Type B pancreatic cell (in vitro differentiated cells): Measurements from ENCODE around the gene MYO10. TPM values are rescaled to one million over a fixed set of nuclear protein-coding genes. Genes with fewer than 3 reads are reported as not detected.
A peak's percentile ranks its signal among the peaks of the same experiment; 100 is the strongest.

Source experiments
- DNase-seq: peaks from one replicate; pipeline ENCODE4 v3.0.0; 2021; ENCODE audit warnings: mixed read lengths; ENCODE audit not compliant: unreplicated experiment; ENCODE audit errors: extremely low spot score
- H3K27ac Mint-ChIP-seq: 2 replicates; pipeline ENCODE4 v1.8.0; 2021; ENCODE audit warnings: mild to moderate bottlenecking, mixed read lengths
- H3K27me3 Mint-ChIP-seq: 2 replicates; pipeline ENCODE4 v1.8.0; 2021; ENCODE audit warnings: mixed read lengths
- H3K36me3 Mint-ChIP-seq: 2 replicates; pipeline ENCODE4 v1.8.0; 2021; ENCODE audit warnings: mixed read lengths
- H3K4me1 Mint-ChIP-seq: one replicate; pipeline ENCODE4 v1.8.0; 2021; ENCODE audit warnings: mixed read lengths; ENCODE audit not compliant: unreplicated experiment
- H3K4me3 Mint-ChIP-seq: 2 replicates; pipeline ENCODE4 v1.8.0; 2021; ENCODE audit warnings: mild to moderate bottlenecking, mixed read lengths
- H3K9me3 Mint-ChIP-seq: 2 replicates; pipeline ENCODE4 v1.8.0; 2021; ENCODE audit warnings: mixed read lengths
- CTCF ChIP-seq: fragments of 200-600 bp; sonication (generic); conservative IDR thresholded peaks from 2 replicates; pipeline ENCODE4 v1.5.0; 2021; ENCODE audit warnings: antibody characterized with exemption, mild to moderate bottlenecking
- total RNA-seq: library from RNA; stranded (reverse); gene quantifications from 2 replicates; pipeline ENCODE4 v1.2.1, GENCODE V29; 2021; ENCODE audit warnings: low replicate concordance

MYO10 gene
- total RNA-seq, 1 donor from 2014 or later, result 52.5 TPM

GRCh38 chr5:16853518-16853917 lies 82.6 kb downstream of the MYO10 start:
- no peak for DNase-seq
- no peaks in the 10 kb centered on the region for H3K27me3 Mint-ChIP-seq
- TF ChIP-seq CTCF, result no peak
- peaks cover 39% of the 10 kb centered on the region for H3K4me1 Mint-ChIP-seq
- H3K36me3 Mint-ChIP-seq, result peaks cover 3% of the 10 kb centered on the region
- H3K4me3 Mint-ChIP-seq, result no peak overlapping the region
- H3K27ac Mint-ChIP-seq, result peak overlapping the region; percentile 15
- H3K9me3 Mint-ChIP-seq, result no peaks in the 10 kb centered on the region

GRCh38 chr5:16852251-16853005 lies 83.7 kb downstream of the MYO10 start:
- H3K27ac Mint-ChIP-seq, result peak overlapping the region; percentile 45
- no peak for TF ChIP-seq CTCF
- no peak overlapping the region for H3K4me3 Mint-ChIP-seq
- DNase-seq, result no peak
- no peaks in the 10 kb centered on the region for H3K27me3 Mint-ChIP-seq
- H3K4me1 Mint-ChIP-seq, result peaks cover 39% of the 10 kb centered on the region
- H3K36me3 Mint-ChIP-seq, result peaks cover 3% of the 10 kb centered on the region
- H3K9me3 Mint-ChIP-seq, result no peaks in the 10 kb centered on the region

- Mint-ChIP-seq H3K9me3 (no peaks in the 10 kb centered on the region), H3K36me3 (peaks cover 3% of the 10 kb centered on the region), H3K4me3 (no peak overlapping the region), H3K27ac (no peak overlapping the region), H3K27me3 (no peaks in the 10 kb centered on the region), H3K4me1 (peaks cover 24% of the 10 kb centered on the region)
- DNase-seq, result no peak
- TF ChIP-seq CTCF, result no peak
Measured at GRCh38 chr5:16849775-16850174, 86.3 kb downstream of the MYO10 start.

- Mint-ChIP-seq H3K4me1 (peaks cover 25% of the 10 kb centered on the region), H3K27me3 (no peaks in the 10 kb centered on the region), H3K9me3 (no peaks in the 10 kb centered on the region), H3K4me3 (no peak overlapping the region), H3K27ac (no peak overlapping the region), H3K36me3 (peaks cover 3% of the 10 kb centered on the region)
- DNase-seq, result no peak
- no peak for TF ChIP-seq CTCF
Measured at GRCh38 chr5:16849181-16849580, 86.9 kb downstream of the MYO10 start.

- Mint-ChIP-seq H3K9me3 (no peaks in the 10 kb centered on the region), H3K4me1 (peaks cover 21% of the 10 kb centered on the region), H3K27me3 (no peaks in the 10 kb centered on the region), H3K36me3 (peaks cover 6% of the 10 kb centered on the region), H3K27ac (peak overlapping the region; percentile 55), H3K4me3 (no peak overlapping the region)
- DNase-seq, result no peak
- no peak for TF ChIP-seq CTCF
Measured at GRCh38 chr5:16844952-16845351, 91.1 kb downstream of the MYO10 start.
